GM18508 (cell line): Measurements from ENCODE around the gene SERPINA10.
"Not testable (repeated sequence)": the region's sequence is repeated elsewhere in the genome, so short reads cannot be mapped to it uniquely, and the experiment has no call there.

Experiments
- ATAC-seq: cut with Tn5 transposase; IDR thresholded peaks from one replicate; pipeline ENCODE4 v1.9.1; 2021; ENCODE audit warnings: moderate number of reproducible peaks; ENCODE audit not compliant: insufficient read depth, unreplicated experiment

The SERPINA10 gene

DNA sequence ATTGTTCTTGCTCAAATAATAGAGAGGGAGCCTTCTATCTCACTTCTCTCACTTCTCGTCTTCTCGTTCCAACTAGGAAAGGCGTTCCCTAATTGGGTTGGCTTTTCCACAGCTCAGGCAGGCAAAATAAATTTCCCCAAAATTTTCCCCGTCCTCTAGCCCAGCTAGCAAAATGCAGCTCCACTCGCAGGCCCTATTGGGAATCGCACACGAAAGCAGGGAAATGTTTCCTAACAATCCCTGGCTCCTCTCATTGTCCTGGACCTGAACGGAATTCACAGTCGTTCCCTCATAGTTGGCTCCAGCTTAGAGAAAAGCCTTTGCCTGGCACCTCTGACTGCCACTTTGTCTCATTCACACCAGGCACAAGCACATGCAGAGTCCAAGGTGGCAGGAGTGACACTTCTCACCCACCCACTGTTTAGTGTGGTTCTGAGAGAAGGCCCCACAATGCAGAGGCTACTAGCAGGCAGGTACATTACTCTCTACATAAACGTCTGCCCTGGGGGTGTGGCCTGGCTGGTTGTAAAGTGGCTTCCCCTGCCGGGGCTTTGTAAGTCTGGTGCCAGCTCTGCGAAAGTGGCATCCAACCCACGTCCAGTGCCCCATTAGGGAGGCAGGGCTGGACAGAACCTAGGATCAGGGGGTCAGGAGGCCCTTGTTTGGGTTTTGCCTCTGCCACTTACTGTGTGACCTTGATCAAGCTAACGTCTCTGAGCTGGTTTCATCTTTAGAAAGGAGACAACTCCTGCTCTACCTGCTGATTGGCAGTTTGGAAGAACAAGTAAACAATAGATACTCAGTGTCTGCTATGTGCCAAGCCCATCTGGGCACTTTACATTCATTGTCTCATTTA lies 4.2 kb downstream of the SERPINA10 start:
- no peak for ATAC-seq

DNA sequence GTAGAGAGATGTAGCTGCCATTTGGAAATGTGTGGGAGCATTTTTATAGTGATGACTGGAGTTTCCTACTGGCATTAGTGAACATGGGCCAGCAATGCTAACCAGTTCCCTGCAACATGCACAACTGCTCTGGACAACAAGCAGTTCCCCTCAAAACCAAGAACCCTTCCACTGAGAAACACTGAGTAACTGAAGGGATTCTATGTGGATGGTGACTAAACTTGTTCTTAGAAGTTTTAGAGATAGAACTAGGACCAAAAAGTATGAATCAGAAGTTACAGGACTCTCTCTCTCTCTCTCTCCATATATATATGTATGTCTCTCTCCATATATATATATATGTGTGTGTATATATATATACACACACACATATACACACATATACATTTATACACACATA lies 7.9 kb downstream of the SERPINA10 start:
- ATAC-seq = no peak

DNA sequence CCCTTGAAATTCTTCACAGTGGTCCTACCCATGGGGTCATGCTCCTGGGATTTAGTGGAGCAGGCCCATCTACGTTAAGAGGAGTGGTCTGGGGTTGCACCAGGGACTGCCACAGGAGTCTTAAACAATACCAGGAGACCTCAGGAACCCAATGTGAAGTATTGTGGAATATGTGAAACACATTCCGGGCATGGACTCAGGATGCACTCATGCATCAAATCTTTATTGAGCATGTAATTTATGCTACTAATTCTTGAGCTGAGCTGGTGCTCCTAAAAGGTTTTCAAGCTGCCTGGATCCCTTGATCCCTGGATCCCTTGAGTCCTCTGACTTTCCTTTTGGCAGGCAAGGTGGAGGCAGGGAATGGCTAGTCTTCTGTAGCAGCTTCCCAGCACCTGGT lies 8.8 kb downstream of the SERPINA10 start:
- no peak for ATAC-seq

DNA sequence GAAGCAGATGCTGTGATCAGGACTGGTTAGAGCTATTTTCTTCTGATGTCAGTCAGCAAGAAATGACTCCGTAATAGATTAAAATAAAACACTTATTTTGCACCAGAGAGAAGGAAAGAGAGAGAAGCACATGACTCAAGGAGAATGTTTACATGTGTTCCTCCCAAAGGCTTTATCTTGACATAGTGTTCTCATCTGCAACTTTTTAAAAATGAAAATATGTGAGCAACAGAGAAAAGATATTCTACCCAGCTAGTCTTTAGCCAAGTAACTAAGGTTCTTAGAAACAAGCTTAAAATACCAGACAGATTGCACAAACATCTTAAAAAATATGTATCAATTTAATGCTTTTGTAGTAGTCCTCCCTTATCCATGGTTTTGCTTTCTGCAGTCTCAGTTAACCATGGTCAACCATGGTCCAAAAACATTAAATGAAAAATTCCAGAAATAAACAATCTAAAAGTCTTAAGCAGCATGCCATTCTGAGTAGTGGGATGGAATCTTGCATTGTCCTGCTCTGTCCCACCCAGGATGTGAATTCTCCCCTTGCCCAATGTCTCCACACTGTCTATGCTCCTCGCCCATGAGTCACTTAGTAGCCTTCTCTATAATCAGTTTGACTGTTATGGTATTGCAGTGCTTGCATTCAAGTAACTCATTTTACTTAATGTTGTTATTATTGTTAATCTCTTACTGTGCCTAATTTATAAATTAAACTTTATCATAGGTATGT lies 9.9 kb downstream of the SERPINA10 start:
- no peak for ATAC-seq

DNA sequence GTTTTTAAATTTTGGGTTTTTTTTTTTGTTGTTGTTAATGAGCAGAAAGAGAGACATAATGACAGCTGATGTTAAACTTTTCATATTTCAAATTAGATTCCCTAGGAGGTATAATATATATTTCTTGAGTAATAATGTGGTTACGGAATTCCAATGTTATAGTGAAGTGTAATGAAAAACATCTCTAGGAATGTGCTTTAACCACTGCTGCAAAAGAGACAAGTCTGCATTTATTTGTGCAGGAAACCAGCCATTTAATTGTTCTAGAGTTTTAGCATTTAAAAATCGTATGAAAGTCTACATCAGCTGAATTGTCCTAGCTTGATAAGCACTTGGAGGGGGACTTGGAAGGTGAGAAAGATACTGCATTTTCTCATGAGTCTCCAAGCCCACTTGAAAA lies 14.3 kb downstream of the SERPINA10 start:
- ATAC-seq = no peak

DNA sequence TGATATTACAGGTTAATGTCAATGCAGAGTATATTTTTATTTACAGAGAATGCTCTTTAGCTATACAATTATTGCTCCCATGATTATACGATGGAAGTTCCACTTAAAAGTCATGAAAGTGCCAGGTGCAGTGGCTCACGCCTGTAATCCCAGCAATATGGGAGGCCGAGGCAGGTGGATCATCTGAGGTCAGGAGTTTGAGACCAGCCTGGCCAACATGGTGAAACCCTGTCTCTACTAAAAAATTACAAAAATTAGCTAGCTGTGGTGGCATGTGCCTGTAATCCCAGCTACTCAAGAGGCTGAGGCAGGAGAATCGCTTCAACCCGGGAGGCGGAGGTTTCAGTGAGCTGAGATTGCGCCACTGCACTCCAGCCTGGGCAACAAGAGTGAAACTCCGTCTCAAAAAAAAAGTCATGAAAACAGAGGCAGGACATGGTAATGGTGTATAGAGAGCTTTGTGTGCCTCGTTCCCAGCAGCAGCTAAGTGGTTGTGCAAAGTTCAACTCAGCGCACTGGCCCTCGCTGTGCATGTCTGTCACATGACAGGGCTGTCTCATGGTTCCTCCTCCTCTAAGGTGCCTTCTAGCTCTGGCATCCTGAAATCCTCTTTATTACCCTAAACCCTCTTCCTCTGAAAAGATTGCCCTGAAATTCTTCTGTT lies 16.0 kb downstream of the SERPINA10 start:
- ATAC-seq = not testable (repeated sequence)

DNA sequence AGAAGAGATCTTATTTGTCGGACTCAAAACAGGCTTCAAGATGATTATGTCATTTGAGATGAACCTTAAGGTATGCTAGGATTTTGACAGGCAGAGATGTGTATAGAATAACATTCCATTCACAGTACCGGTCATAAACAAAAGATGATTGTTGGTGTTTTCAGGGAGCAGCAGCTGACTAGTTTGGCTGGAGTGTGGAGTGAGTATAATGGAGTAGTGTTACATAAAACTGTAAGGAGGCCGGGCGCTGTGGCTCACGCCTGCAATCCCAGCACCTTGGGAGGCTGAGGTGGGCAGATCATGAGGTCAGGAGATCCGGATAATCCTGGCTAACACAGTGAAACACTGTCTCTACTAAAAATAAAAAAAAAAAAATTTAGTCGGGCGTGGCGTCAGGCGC lies 23.9 kb downstream of the SERPINA10 start:
- no peak for ATAC-seq

DNA sequence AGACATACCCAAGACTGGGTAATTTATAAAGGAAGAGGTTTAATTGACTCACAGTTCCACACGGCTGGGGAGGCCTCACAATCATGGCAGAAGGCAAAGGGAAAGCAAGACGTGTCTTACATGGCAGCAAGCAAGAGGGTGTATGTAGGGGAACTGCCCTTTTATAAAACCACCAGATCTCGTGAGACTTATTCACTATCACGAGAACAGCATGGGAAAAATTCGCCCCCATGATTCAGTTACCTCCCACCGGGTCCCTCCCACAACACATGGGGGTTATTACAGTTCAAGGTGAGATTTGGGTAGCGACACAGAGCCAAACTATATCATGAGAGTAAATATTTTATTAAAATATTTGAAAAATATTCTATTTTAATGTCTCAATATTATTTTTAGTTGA lies 24.5 kb downstream of the SERPINA10 start:
- not testable (repeated sequence) for ATAC-seq

DNA sequence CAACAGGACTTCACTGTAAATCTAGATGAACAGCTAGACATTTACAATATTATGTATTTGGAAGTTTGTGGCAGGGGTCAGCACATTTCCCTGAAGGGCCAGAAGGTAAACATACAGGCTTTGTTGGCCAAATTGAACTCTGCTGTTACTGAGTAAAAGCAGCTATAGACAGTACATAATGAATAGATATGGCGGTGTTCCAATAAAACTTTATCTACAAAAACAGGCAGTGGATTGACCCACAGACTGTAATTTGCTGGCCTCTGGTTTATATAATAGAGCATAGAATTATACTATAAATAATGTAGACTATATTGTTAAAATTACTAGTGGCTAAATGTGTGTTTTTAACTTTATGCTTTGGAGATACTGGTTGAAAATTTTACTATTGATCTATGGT lies 25.7 kb downstream of the SERPINA10 start:
- ATAC-seq = no peak

DNA sequence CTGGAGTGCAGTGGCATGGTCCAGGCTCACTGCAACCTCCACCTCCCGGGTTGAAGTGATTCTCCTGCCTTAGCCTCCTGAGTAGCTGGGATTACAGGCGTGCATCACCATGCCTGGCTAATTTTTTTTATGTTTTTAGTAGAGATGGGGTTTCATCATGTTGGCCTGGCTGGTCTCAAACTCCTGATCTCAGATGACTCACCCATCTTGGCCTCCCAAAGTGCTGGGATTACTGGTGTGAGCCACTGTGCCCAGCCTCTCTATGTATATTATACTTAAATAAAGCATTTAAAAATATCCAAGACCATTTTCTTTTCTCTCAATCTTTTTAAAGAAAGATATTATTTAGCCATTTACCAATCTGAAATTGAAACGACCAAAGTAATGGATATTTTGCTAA lies 28.9 kb downstream of the SERPINA10 start:
- not testable (repeated sequence) for ATAC-seq

DNA sequence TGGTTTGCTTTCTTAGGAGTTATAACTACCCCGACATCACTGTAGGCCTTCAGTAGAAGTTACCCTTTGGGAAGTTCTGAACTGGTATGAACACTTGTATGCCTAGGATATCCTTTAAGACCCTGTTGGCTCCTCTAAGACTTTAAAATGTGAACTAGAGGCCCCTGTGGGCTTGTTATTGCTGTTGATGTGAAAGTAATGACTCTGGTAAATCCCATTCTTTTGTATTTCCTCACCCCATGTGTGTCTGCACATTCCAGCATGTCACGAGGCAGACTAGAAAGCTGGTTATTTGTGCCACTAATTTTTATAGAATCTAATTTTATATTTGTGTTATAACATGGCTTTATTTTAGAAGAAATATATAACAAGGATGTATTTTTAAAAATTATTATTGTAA lies 48.9 kb downstream of the SERPINA10 start:
- ATAC-seq = no peak

DNA sequence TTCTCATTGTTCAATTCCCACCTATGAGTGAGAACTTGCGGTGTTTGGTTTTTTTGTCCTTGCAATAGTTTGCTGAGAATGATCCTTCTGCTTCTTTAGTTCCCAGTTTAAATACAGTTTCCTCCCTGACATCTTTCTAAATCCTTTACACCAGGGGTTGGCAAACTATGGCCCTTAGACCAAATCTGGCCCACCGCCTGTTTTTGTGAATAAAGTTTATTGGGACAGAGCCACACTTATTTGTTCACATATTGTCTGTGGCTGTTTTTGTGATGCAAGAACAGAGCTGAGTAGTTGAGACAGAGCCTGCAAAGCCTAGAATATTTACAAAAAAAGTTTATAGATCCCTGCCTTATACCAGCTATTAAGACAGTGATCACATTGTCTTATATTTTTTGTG lies 53.7 kb downstream of the SERPINA10 start:
- ATAC-seq = no peak

DNA sequence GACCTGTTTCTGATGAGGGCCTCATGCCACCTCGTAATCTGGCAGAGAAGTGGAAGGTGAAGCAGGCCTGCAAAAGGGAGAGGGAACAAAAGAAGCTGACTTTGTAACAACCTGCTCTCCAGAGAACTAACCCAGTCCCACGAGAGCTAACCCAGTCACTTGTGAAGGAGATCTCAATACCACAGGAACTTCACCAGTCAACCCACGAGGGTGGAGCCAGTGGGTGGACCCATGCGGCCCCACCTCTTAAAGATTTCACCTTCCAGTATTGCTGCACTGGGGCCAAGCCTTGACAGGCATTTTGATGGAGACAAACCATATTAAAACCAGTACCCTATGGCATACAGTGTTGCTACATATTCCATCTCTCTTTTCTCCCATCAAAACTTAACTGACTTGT lies 55.1 kb downstream of the SERPINA10 start:
- ATAC-seq = no peak

DNA sequence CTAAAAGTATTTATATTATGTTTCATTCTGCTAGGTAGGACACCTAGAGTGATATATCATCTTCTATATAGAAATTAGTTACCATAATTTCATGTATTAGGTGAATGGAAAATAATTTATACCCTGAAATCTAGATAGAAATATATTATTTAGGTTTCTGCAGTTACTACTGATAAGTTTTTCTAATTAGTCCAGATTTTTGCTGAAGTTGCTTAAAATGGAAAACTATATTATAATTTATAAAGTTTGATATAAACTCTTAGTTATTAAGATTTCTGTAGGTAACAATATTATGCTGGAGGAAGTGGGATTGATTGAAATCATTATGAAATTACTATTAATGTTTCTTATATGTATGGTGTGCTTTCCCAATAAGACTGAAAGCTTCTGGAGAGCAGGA lies 56.0 kb downstream of the SERPINA10 start:
- no peak for ATAC-seq
